CD8-positive, alpha-beta memory T cell (primary cell): ENCODE data around the gene SDR39U1. TPM values are rescaled to one million over a fixed set of nuclear protein-coding genes. Genes with fewer than 3 reads are reported as not detected.

Experiments used
- CTCF ChIA-PET: fragments of 350-600 bp; sonication (Branson Sonifier 250); formaldehyde crosslinking; loops from one replicate; lab custom pipeline; 2021; ENCODE audit warnings: antibody characterized with exemption; lab: Charles Lee
- POLR2A ChIA-PET: fragments of 350-600 bp; sonication (Branson Sonifier 250); formaldehyde crosslinking; loops from one replicate; lab custom pipeline; 2021; ENCODE audit warnings: antibody characterized with exemption; lab: Charles Lee
- DNase-seq, 5 donors: peaks; one replicate each; pipeline versions ENCODE4 v3.0.0 to v3.0.0-alpha.2; 2020 to 2022; ENCODE audit warnings: mixed read lengths in 1 of 5
- H3K27ac ChIP-seq: one replicate; pipeline ENCODE4 v1.7.0; 2013; ENCODE audit warnings: low read depth, mild to moderate bottlenecking, low read length, moderate library complexity
- H3K27me3 ChIP-seq: 2 replicates; pipeline ENCODE4 v1.7.0; 2013; ENCODE audit warnings: low read length, mild to moderate bottlenecking; ENCODE audit not compliant: insufficient read depth, poor library complexity, severe bottlenecking
- H3K36me3 ChIP-seq: 2 replicates; pipeline ENCODE4 v1.7.0; 2013; ENCODE audit warnings: mild to moderate bottlenecking, low read length, moderate library complexity; ENCODE audit not compliant: insufficient read depth
- H3K4me1 ChIP-seq: 2 replicates; pipeline ENCODE4 v1.7.0; 2013; ENCODE audit warnings: mild to moderate bottlenecking, low read length, moderate library complexity; ENCODE audit not compliant: insufficient read depth
- H3K4me3 ChIP-seq: 2 replicates; pipeline ENCODE4 v1.7.0; 2013; ENCODE audit warnings: mild to moderate bottlenecking, low read length
- H3K9me3 ChIP-seq: 2 replicates; pipeline ENCODE4 v1.7.0; 2013; ENCODE audit warnings: mild to moderate bottlenecking, low read length
- H3K27ac Mint-ChIP-seq, 8 donors: one replicate each; pipeline ENCODE4 v1.8.0; 2020 to 2021; ENCODE audit warnings: mixed read lengths in 8 of 8, mild to moderate bottlenecking in 6 of 8, inconsistent platforms in 3 of 8, moderate library complexity in 3 of 8
- H3K27me3 Mint-ChIP-seq, 2 donors: one replicate each; pipeline ENCODE4 v1.8.0; 2020 to 2021; ENCODE audit warnings: mixed read lengths in 2 of 2, mild to moderate bottlenecking in 1 of 2, moderate library complexity in 1 of 2
- H3K36me3 Mint-ChIP-seq, 3 donors: one replicate each; pipeline ENCODE4 v1.8.0; 2020 to 2021; ENCODE audit warnings: mixed read lengths in 3 of 3, inconsistent platforms in 1 of 3, mild to moderate bottlenecking in 1 of 3
- H3K4me1 Mint-ChIP-seq, 3 donors: one replicate each; pipeline ENCODE4 v1.8.0; 2020 to 2021; ENCODE audit warnings: mixed read lengths in 3 of 3, inconsistent platforms in 1 of 3, mild to moderate bottlenecking in 1 of 3
- H3K4me3 Mint-ChIP-seq, 7 donors: one replicate each; pipeline ENCODE4 v1.8.0; 2020 to 2021; ENCODE audit warnings: mixed read lengths in 7 of 7, mild to moderate bottlenecking in 6 of 7, moderate library complexity in 4 of 7, inconsistent platforms in 2 of 7
- H3K9me3 Mint-ChIP-seq, 5 donors: one replicate each; pipeline ENCODE4 v1.8.0; 2020 to 2022; ENCODE audit warnings: mixed read lengths in 5 of 5, mild to moderate bottlenecking in 3 of 5, moderate library complexity in 2 of 5, inconsistent platforms in 1 of 5
- polyA plus RNA-seq: library from polyadenylated mRNA; unstranded; fragments of 300-500 nt; fragmentation: Illumina TruSeq; gene quantifications from one replicate; pipeline ENCODE4 v1.2.3, GENCODE V29; 2021
- total RNA-seq, 2 experiments: library from RNA; stranded (reverse); gene quantifications; one replicate each; pipeline ENCODE4 v1.2.3, GENCODE V29; 2021

The SDR39U1 gene
- total and polyA plus RNA-seq, 3 experiments from 2014 or later: 58.1 to 67.7 (median 59.6) TPM

DNA sequence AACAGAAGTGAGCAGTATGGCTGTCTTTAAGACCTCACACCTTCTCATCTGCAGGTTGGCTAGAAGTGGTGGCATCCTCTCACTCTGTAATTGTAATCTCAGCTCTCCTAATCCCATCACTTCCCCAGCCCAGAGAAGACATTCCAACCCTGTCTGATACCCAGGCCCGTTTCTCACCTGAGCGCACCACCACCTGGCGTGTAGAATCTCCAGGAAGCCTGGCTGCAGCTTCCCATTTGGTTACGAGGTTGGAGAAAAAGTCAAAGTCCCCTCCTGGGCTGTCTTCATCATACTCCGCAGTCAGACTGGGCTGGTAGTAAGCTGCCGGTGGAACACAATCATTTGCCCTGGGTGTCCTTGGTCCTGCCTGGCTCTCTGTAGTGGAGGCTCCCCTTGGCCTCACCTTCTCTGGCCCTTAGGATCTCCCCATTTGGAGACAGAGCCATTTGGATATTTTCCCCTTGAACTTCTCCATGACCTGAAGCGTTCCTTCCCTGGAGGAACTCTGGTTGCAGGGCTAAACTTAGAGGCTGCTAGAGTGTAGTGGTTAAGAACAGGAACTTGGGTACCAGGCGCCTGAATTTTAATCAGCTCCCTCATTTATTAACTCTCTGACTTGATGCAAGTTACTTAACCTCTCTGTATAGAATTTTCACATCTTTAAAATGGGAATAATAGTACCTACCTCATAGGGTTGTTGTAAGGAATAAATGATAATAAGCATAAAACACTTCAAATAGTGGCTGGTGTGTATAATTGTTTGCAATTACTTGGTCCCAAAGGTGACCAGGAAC, 1.8 kb downstream of the SDR39U1 start:
- H3K9me3 Mint-ChIP-seq: no peaks in the 10 kb centered on the region
- no peaks in the 10 kb centered on the region for H3K9me3 ChIP-seq
- no peak for DNase-seq
- H3K27ac ChIP-seq: no peak overlapping the region
- ChIA-PET CTCF (interaction anchor here (1.3 to 22.1 kb wide), 6 partner anchors 9 to 326 kb away, joined by 3 to 486 read pairs (median 8); partner anchors contain the start of genes ADCY4, CBLN3, CIDEB and DCAF11), POLR2A (interaction anchor here (1.5 to 3.1 kb wide), 3 partner anchors 10 to 108 kb away, joined by 5 to 54 read pairs (median 7); partner anchors contain the start of genes CBLN3 and KHNYN)
- H3K4me1 ChIP-seq: peaks cover 37% of the 10 kb centered on the region
- no peak overlapping the region for H3K4me3 ChIP-seq
- H3K27me3 ChIP-seq: no peaks in the 10 kb centered on the region
- peaks cover 41% of the 10 kb centered on the region for H3K36me3 ChIP-seq
- peaks cover 0 to 4% of the 10 kb centered on the region in 2 donors for H3K27me3 Mint-ChIP-seq
- H3K27ac Mint-ChIP-seq: peak overlapping the region in 7 of 8 donors; percentile 77 to 99 (median 98)
- H3K36me3 Mint-ChIP-seq: peaks cover 0 to 66% (median 13%) of the 10 kb centered on the region in 3 donors
- peaks cover 43 to 66% (median 60%) of the 10 kb centered on the region in 3 donors for H3K4me1 Mint-ChIP-seq
- peak overlapping the region; percentile 78 to 99 (median 96) for H3K4me3 Mint-ChIP-seq

DNA sequence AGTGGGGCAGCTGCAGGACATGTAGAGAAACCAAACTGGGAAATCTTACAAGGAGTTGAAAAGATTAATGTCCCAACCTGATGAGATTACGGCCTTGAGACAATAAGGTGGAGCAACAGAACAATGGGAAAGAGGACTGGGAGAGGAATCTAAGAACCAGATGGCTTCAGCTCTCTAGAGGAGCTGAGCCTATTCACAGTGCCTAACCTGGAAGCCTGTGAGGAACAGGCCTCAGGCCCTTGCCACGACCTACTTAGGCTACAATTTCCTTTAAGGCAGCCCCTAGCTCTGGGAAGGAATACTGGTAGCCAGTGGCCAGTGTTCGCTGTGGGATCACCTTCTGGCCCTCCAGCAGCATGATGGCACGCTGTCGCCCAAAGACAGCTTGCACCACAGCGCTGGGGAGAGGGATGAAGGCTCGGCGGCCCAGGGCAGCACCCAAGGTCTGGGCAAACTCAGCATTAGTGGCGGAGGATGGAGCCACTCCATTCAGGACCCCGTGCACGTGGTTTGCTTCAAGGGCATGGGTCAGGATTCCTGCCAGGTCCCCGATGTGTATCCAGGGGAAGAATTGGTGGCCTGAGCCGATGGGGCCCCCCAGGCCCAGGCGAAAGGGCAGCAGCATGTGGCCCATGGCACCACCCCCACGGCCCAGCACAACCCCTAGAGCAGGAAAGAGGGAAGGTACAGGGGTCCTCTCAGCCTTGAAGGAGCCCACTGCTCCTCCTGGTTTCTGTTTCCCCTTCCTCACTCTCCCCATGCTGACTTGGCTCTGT, 2.6 kb downstream of the SDR39U1 start:
- no peaks in the 10 kb centered on the region for H3K9me3 ChIP-seq
- no peaks in the 10 kb centered on the region for H3K9me3 Mint-ChIP-seq
- peaks cover 48 to 74% (median 67%) of the 10 kb centered on the region in 3 donors for H3K4me1 Mint-ChIP-seq
- no peak overlapping the region for H3K27ac ChIP-seq
- H3K36me3 ChIP-seq: peaks cover 41% of the 10 kb centered on the region
- H3K27me3 Mint-ChIP-seq: peaks cover 0 to 4% of the 10 kb centered on the region in 2 donors
- DNase-seq: no peak
- no peaks in the 10 kb centered on the region for H3K27me3 ChIP-seq
- peak overlapping the region in 2 of 7 donors; percentile 15 to 57 for H3K4me3 Mint-ChIP-seq
- peak overlapping the region in 6 of 8 donors; percentile 7 to 99 (median 40) for H3K27ac Mint-ChIP-seq
- peaks cover 0 to 74% (median 13%) of the 10 kb centered on the region in 3 donors for H3K36me3 Mint-ChIP-seq
- ChIA-PET POLR2A (interaction anchor here (2.1 kb wide), 1 partner anchor 10 kb away, joined by 5 read pairs; the partner anchor contains the start of gene KHNYN), CTCF (interaction anchor here (1.5 to 22.1 kb wide), 4 partner anchors 9 to 279 kb away, joined by 3 to 486 read pairs (median 30); partner anchors contain the start of genes ADCY4, CBLN3, CIDEB and KHNYN)
- H3K4me3 ChIP-seq: no peak overlapping the region
- H3K4me1 ChIP-seq: peaks cover 37% of the 10 kb centered on the region

DNA sequence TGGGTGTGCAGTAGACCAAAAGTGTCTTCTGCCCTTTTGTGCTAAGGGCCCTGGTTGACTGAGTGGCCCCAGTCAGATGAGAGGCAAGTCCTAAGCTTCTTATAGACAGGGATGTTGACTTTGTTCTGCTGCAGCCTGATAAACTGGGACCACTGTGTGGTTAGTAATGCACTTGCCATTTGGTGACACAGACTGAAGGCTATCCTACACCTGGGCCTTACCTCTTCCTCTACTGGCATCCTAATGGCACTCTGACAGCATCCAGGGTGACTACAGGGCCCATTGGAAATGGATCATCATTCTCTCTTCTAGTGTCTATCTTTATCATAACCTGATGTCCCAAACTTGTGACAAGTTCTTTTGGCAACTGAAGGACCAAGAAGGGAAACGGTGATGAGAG, 3.3 kb downstream of the SDR39U1 start:
- peaks cover 48 to 76% (median 67%) of the 10 kb centered on the region in 3 donors for H3K4me1 Mint-ChIP-seq
- peak overlapping the region in 5 of 8 donors; percentile 3 to 76 (median 18) for H3K27ac Mint-ChIP-seq
- peaks cover 0 to 80% (median 13%) of the 10 kb centered on the region in 3 donors for H3K36me3 Mint-ChIP-seq
- Histone ChIP-seq H3K27me3 (no peaks in the 10 kb centered on the region), H3K4me3 (no peak overlapping the region), H3K36me3 (peaks cover 41% of the 10 kb centered on the region), H3K27ac (no peak overlapping the region), H3K4me1 (peaks cover 37% of the 10 kb centered on the region), H3K9me3 (no peaks in the 10 kb centered on the region)
- CTCF ChIA-PET: interaction anchor here (3.5 to 22.1 kb wide), 3 partner anchors 8 to 131 kb away, joined by 12 to 486 read pairs (median 49); partner anchors contain the start of genes ADCY4, CBLN3, CIDEB and KHNYN
- H3K27me3 Mint-ChIP-seq: peaks cover 0 to 4% of the 10 kb centered on the region in 2 donors
- peak overlapping the region in 1 of 7 donors; percentile 57 for H3K4me3 Mint-ChIP-seq
- H3K9me3 Mint-ChIP-seq: no peaks in the 10 kb centered on the region
- POLR2A ChIA-PET: interaction anchor here (2.1 kb wide), 1 partner anchor 9 kb away, joined by 5 read pairs; the partner anchor contains the start of gene KHNYN
- no peak for DNase-seq

DNA sequence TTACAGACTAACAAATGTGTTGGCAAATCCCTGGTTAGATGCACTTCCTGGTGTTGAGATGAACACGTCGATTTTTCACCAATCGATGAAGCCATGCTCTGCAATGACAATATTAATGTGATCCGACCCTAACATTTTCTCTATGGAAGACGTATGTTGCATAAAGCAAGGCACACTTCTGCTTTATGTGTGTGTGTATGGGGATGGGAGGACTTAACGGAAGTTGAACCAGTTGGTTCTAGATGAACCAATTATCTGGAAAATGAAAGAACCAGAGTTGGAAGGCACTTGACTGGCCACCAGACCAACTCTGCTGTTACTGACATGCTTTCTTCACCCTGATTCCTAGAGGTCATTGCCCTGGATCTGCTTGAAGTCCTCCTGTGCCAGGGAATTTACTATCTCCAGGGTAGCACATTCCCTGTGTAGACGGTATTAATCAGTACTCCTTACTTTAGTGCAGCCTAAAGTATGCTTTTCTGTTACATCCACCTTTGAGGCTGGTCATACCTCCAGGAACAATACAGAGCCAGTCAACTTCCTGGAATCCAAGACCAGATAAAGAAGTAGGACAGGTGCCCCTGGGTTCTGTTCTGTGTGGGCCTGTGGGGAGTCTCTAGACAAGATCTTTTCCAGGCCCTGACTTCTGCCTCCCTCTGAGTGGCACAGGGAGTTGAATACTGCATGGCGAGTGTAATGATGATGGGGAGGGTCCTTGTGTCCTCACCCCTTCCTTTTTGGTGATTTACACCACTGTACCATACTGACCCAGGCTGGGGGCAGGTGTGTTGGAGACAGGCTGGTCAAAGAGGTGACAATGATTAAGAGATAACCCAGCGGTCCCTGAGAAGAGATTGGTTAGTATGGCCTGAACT, 4.1 kb downstream of the SDR39U1 start:
- ChIA-PET POLR2A (interaction anchor here (0.6 to 2.1 kb wide), 4 partner anchors 8 to 197 kb away, joined by 3 to 5 read pairs (median 3); partner anchors contain the start of gene KHNYN), CTCF (interaction anchor here (2.5 to 22.1 kb wide), 2 partner anchors 14 to 103 kb away, joined by 14 to 486 read pairs; partner anchors contain the start of genes ADCY4 and RIPK3)
- no peak overlapping the region for H3K27ac ChIP-seq
- H3K4me3 ChIP-seq: no peak overlapping the region
- Mint-ChIP-seq H3K27me3 (peaks cover 0 to 4% of the 10 kb centered on the region in 2 donors), H3K4me3 (peak overlapping the region in 1 of 7 donors; percentile 38), H3K27ac (peak overlapping the region in 7 of 8 donors; percentile 18 to 76 (median 65)), H3K4me1 (peaks cover 45 to 74% (median 65%) of the 10 kb centered on the region in 3 donors), H3K9me3 (no peaks in the 10 kb centered on the region), H3K36me3 (peaks cover 0 to 88% (median 13%) of the 10 kb centered on the region in 3 donors)
- no peak for DNase-seq
- H3K4me1 ChIP-seq: peaks cover 36% of the 10 kb centered on the region
- H3K36me3 ChIP-seq: peaks cover 43% of the 10 kb centered on the region
- H3K9me3 ChIP-seq: no peaks in the 10 kb centered on the region
- no peaks in the 10 kb centered on the region for H3K27me3 ChIP-seq

DNA sequence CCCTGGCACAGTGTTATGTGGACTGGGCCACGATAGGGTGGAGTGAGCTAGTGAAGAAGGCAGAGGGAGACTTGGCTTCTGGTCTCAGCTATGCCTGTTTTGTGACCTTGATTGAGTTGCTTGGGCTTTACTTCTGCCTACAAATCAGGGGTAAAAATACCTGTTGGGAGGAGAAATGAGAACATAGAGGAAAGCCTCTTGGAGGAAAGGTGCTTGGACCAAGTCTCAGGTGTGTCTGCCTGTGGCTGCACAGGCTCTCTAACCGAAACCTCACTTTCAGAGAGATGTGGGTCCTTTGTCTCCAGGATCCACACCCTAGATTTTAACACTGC, 4.9 kb downstream of the SDR39U1 start:
- peaks cover 37 to 72% (median 62%) of the 10 kb centered on the region in 3 donors for H3K4me1 Mint-ChIP-seq
- ChIA-PET CTCF (interaction anchor here (0.8 to 22.1 kb wide), 6 partner anchors 13 to 250 kb away, joined by 3 to 486 read pairs (median 11); partner anchors contain the start of genes ADCY4, RIPK3 and TINF2), POLR2A (interaction anchor here (0.6 to 3.1 kb wide), 6 partner anchors 16 to 196 kb away, joined by 3 to 14 read pairs (median 3); partner anchors contain the start of genes DHRS1, NOP9 and TINF2)
- Histone ChIP-seq H3K27me3 (no peaks in the 10 kb centered on the region), H3K4me3 (no peak overlapping the region), H3K36me3 (peaks cover 50% of the 10 kb centered on the region), H3K4me1 (peaks cover 31% of the 10 kb centered on the region), H3K9me3 (no peaks in the 10 kb centered on the region), H3K27ac (no peak overlapping the region)
- H3K9me3 Mint-ChIP-seq: no peaks in the 10 kb centered on the region
- H3K27me3 Mint-ChIP-seq: peaks cover 0 to 4% of the 10 kb centered on the region in 2 donors
- H3K27ac Mint-ChIP-seq: peak overlapping the region in 6 of 8 donors; percentile 36 to 93 (median 61)
- peaks cover 0 to 93% (median 18%) of the 10 kb centered on the region in 3 donors for H3K36me3 Mint-ChIP-seq
- no peak for DNase-seq
- H3K4me3 Mint-ChIP-seq: no peak overlapping the region

DNA sequence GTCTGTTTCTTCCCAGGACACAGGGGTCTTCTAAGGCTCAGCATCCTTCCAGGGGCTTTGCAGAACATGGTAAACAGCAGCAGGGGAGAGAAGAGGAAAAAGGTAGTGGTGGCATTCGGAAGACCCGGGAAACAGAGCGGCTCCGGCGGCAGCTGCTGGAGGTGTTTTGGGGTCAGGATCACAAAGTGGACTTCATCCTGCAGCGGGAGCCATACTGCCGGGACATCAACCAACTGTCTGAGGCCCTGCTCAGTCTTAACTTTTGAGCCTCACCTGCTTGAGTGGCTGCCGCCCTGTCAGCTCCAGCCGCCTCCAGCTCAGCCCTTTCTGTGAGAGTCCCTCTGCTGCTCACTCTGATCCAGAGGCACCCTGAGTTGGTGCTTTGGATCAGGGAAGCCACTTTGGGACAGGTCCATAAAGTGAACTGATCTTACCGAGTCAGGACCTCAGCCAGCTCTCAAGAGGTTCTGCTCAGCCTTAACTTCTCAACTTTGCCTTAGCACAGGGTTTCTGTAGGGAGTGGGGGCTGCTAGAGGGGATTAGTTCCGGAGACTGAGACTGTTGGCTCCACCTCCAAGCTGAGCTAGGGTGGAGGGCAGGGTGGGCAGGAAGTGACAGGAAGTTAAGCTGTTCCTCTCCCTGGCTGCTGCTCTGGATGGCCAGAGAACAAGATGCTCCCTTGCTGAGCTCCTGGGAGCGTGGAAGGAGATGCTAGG, 5.4 kb downstream of the SDR39U1 start:
- ChIA-PET POLR2A (interaction anchor here (0.6 to 3.1 kb wide), 6 partner anchors 16 to 194 kb away, joined by 3 to 14 read pairs (median 4); partner anchors contain the start of genes DHRS1, NOP9, RABGGTA and TINF2), CTCF (interaction anchor here (0.7 to 22.1 kb wide), 12 partner anchors 13 to 250 kb away, joined by 3 to 486 read pairs (median 6); partner anchors contain the start of genes ADCY4, CIDEB, LTB4R and LTB4R2)
- H3K27me3 ChIP-seq: no peaks in the 10 kb centered on the region
- H3K36me3 ChIP-seq: peaks cover 56% of the 10 kb centered on the region
- Mint-ChIP-seq H3K4me3 (peak overlapping the region in 2 of 7 donors; percentile 47 to 75), H3K27ac (peak overlapping the region; percentile 49 to 93 (median 80)), H3K4me1 (peaks cover 33 to 68% (median 58%) of the 10 kb centered on the region in 3 donors), H3K27me3 (no peaks in the 10 kb centered on the region), H3K9me3 (no peaks in the 10 kb centered on the region), H3K36me3 (peaks cover 0 to 92% (median 18%) of the 10 kb centered on the region in 3 donors)
- no peaks in the 10 kb centered on the region for H3K9me3 ChIP-seq
- DNase-seq: no peak
- no peak overlapping the region for H3K27ac ChIP-seq
- H3K4me1 ChIP-seq: peaks cover 31% of the 10 kb centered on the region
- no peak overlapping the region for H3K4me3 ChIP-seq
